HFFc6 (cell line): ENCODE data around the gene ADGRV1. TPM values are rescaled to one million over a fixed set of nuclear protein-coding genes. Genes with fewer than 3 reads are reported as not detected.

Experiments
- DNase-seq: peaks from one replicate; pipeline ENCODE4 v3.0.0-alpha.2; 2018
- H3K27ac Mint-ChIP-seq: 2 replicates; pipeline ENCODE4 v1.8.0; 2020; ENCODE audit warnings: mild to moderate bottlenecking, mixed read lengths
- H3K27me3 Mint-ChIP-seq: 2 replicates; pipeline ENCODE4 v1.8.0; 2021; ENCODE audit warnings: mild to moderate bottlenecking, moderate library complexity, mixed read lengths; ENCODE audit not compliant: insufficient read depth
- H3K36me3 Mint-ChIP-seq: 2 replicates; pipeline ENCODE4 v1.8.0; 2021; ENCODE audit warnings: low read depth, mixed read lengths
- H3K4me1 Mint-ChIP-seq: 2 replicates; pipeline ENCODE4 v1.8.0; 2020; ENCODE audit warnings: low read depth, mixed read lengths
- H3K4me3 Mint-ChIP-seq: 2 replicates; pipeline ENCODE4 v1.8.0; 2020; ENCODE audit warnings: mild to moderate bottlenecking, moderate library complexity, mixed read lengths
- H3K9me3 Mint-ChIP-seq: 2 replicates; pipeline ENCODE4 v1.8.0; 2020; ENCODE audit warnings: mild to moderate bottlenecking, mixed read lengths
- CTCF ChIP-seq: fragments of 200-600 bp; sonication (generic); IDR thresholded peaks from 2 replicates; pipeline ENCODE4 v1.5.0; 2021; ENCODE audit warnings: antibody characterized with exemption, mild to moderate bottlenecking
- total RNA-seq, 6 experiments: library from RNA; stranded (reverse); fragmentation: NEBNext Ultra II Directional; extraction: Animal tissue kit (Norgen Biotek cat#: 25700); gene quantifications; 2 replicates in 1 of 6; 3 replicates in 5 of 6; pipeline ENCODE4 v1.2.3, GENCODE V29; 2021

ADGRV1 gene
- total RNA-seq, 6 experiments from 2014 or later: not detected

GRCh38 chr5:91027405-91028139 is 469.0 kb downstream of the ADGRV1 start:
- TF ChIP-seq CTCF: no peak
- H3K27me3 Mint-ChIP-seq: peaks cover 7% of the 10 kb centered on the region; the same call in 1 of the 2 replicates
- no peak overlapping the region for H3K4me3 Mint-ChIP-seq
- no peaks in the 10 kb centered on the region for H3K4me1 Mint-ChIP-seq
- H3K27ac Mint-ChIP-seq: no peak overlapping the region
- no peaks in the 10 kb centered on the region for H3K9me3 Mint-ChIP-seq
- H3K36me3 Mint-ChIP-seq: no peaks in the 10 kb centered on the region
- DNase-seq: no peak

GRCh38 chr5:91028499-91028956 is 469.9 kb downstream of the ADGRV1 start:
- no peak for DNase-seq
- H3K36me3 Mint-ChIP-seq: no peaks in the 10 kb centered on the region
- no peak overlapping the region for H3K27ac Mint-ChIP-seq
- H3K4me3 Mint-ChIP-seq: no peak overlapping the region
- no peaks in the 10 kb centered on the region for H3K9me3 Mint-ChIP-seq
- no peak for TF ChIP-seq CTCF
- peaks cover 4% of the 10 kb centered on the region; the same call in 1 of the 2 replicates for H3K27me3 Mint-ChIP-seq
- no peaks in the 10 kb centered on the region for H3K4me1 Mint-ChIP-seq

GRCh38 chr5:91030521-91031401 is 472.2 kb downstream of the ADGRV1 start:
- no peaks in the 10 kb centered on the region for H3K9me3 Mint-ChIP-seq
- H3K27ac Mint-ChIP-seq: no peak overlapping the region
- TF ChIP-seq CTCF: no peak
- H3K4me3 Mint-ChIP-seq: no peak overlapping the region
- no peak for DNase-seq
- H3K4me1 Mint-ChIP-seq: no peaks in the 10 kb centered on the region
- H3K27me3 Mint-ChIP-seq: peaks cover 2% of the 10 kb centered on the region; the same call in 1 of the 2 replicates
- no peaks in the 10 kb centered on the region for H3K36me3 Mint-ChIP-seq

- H3K9me3 Mint-ChIP-seq: no peaks in the 10 kb centered on the region
- H3K4me1 Mint-ChIP-seq: no peaks in the 10 kb centered on the region
- no peak for DNase-seq
- no peak for TF ChIP-seq CTCF
- no peak overlapping the region for H3K27ac Mint-ChIP-seq
- H3K36me3 Mint-ChIP-seq: no peaks in the 10 kb centered on the region
- H3K27me3 Mint-ChIP-seq: peaks cover 2% of the 10 kb centered on the region; the same call in 1 of the 2 replicates
- H3K4me3 Mint-ChIP-seq: no peak overlapping the region
Measured at GRCh38 chr5:91031402-91031752, 472.8 kb downstream of the ADGRV1 start.

GRCh38 chr5:91032125-91032524 is 473.5 kb downstream of the ADGRV1 start:
- DNase-seq: no peak
- no peaks in the 10 kb centered on the region for H3K9me3 Mint-ChIP-seq
- H3K27me3 Mint-ChIP-seq: no peaks in the 10 kb centered on the region; the same call in 1 of the 2 replicates
- TF ChIP-seq CTCF: no peak
- no peak overlapping the region for H3K27ac Mint-ChIP-seq
- H3K36me3 Mint-ChIP-seq: no peaks in the 10 kb centered on the region
- H3K4me1 Mint-ChIP-seq: no peaks in the 10 kb centered on the region
- H3K4me3 Mint-ChIP-seq: no peak overlapping the region
